GM18507 (cell line): ENCODE data around the gene CINP.
"Not testable (repeated sequence)": the region's sequence is repeated elsewhere in the genome, so short reads cannot be mapped to it uniquely, and the experiment has no call there.

ENCODE experiments used
- DNase-seq: peaks from one replicate; pipeline ENCODE4 v3.0.0; 2011; ENCODE audit warnings: low read depth; ENCODE audit not compliant: insufficient read length; ENCODE audit errors: extremely low spot score
- FAIRE-seq: peaks from 2 replicates; lab custom pipeline; 2011; peaks lifted over from hg19 to GRCh38; lab: Jason Lieb, UNC

The CINP gene

DNA sequence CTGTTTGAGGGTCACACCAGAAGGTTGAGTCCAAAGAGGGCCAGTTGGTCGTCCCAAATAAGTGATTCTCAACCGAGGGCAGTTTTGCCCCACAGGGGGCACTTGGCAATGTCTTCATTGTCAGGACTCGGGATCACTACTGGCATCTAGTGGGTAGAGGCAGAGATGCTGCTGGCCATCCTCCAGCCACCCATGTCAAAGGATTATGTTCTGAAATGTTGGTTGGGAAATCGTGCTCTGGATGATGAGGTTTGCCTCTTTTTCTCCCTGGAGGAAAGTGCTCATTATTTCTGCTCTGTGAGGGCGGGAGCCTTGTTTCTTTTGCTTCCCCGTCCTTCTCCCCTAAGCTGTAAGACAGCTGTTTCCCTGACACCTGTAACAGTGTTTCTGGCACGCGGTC lies 39.6 kb downstream of the CINP start:
- DNase-seq = no peak
- peak; percentile 73 for FAIRE-seq

DNA sequence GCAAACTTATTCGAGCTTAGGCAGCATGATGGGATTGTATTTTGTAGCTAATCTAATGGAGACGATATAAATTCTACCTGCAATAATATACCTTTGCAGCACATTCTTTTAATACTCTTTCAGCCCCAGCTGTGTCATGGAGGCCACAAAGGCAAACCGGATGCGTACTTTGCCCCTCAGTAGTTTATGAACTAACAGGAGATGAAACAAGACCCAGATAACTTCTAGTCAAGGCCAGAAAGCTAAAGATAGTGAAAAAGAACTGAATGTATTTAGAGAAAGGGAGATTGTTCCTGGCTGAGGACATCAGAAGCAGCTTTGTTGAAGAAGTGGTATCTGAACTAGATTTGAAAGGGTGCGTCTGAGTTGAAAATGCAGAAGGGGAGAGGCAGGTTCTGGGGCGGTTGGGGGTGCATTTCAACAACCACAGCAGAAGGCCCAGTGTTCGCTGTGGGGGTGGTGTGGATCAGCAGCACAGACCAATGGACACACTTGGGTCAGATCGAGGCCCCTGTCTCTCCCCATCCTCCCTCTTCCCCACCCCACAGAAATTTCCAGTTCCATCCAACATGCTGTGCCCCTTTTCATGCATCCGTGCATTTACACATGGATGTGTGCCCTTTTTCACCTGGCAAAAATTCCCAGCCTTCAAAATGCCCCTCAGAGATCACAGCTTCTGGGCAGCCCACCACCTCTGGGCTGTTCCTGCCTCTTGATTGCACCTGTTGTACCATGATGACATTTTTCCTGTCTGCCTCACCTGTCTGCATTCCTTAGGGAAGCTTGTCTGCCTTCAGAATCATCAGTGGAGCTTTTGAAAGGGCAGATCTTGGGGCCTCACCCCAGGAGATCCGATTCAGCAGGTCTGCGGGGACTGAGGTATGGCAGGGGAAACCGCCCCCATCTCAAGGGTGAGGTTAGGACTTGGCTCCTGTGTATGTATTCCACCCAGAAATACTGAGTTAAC lies 41.0 kb downstream of the CINP start:
- no peak for FAIRE-seq

DNA sequence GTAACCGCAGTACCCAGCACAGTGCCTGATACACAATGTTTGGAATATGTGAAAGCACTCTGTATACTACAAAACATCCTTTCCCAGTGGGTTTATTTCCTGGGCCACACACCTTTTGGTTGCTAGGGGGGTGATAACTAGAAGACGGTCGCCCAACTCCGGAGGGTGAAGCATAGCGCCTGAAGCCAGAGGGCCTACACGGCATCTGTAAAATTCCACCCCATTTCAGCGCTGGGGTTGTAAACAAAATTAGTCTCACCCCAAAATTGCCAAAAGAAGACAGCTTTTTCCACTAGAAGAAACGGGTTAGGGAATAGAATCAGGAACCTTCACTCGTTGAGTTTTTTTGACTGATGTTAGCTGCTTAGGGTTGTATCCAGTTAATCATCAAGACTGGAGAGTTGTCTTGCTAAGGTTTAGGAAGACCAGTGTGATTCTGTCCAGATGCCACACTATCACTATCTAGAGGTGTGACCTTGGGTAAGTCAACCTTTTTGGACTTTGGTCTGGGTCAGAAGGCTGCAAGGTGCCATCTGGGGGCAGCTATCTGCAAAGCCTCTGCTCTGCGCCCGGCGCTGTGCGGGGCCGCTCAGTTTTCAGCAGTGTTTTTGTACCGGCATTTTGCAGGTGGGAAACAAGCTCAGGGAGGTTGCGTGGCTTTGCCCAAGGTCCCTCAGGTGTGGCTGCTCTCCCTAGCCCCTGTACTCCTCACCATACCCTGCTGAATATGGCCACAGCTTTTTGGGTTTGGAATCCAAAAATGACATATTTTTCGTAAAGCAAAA lies 41.8 kb downstream of the CINP start:
- FAIRE-seq (no peak), DNase-seq (no peak)

More for the DNA sequence above, 41.0 kb downstream of the CINP start:
- no peak for DNase-seq

DNA sequence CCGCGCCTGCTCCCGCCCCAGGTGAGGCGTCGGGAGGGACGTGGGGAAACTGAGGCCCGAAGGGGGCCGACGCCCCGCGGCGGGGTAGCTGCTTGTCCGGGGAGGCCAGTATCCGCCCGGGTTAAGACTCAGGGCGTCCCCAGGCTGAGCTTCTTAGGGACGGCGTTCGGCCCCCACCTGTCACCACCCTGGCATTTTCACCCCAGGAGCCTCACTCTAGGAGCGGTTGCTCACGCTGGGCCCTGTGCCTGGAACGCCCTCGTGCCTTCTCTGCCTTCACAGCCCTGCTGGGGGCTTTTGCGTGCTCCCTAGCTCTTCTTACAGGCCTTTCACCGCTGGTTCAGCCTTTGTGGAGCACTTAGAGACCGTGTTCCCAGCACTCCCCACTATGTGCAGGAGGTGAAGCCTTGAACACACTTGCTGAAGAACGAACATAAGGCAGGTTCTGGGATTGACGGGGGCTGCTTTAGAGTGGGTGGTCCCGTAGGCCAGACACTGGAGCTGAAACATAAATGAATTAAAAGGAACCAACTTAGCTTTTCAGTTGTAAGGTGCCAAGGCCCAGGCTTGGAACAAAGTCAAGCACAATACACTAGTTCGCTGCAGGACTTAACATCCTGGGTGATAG lies 42.5 kb downstream of the CINP start:
- peak; percentile 8 for DNase-seq
- no peak for FAIRE-seq

DNA sequence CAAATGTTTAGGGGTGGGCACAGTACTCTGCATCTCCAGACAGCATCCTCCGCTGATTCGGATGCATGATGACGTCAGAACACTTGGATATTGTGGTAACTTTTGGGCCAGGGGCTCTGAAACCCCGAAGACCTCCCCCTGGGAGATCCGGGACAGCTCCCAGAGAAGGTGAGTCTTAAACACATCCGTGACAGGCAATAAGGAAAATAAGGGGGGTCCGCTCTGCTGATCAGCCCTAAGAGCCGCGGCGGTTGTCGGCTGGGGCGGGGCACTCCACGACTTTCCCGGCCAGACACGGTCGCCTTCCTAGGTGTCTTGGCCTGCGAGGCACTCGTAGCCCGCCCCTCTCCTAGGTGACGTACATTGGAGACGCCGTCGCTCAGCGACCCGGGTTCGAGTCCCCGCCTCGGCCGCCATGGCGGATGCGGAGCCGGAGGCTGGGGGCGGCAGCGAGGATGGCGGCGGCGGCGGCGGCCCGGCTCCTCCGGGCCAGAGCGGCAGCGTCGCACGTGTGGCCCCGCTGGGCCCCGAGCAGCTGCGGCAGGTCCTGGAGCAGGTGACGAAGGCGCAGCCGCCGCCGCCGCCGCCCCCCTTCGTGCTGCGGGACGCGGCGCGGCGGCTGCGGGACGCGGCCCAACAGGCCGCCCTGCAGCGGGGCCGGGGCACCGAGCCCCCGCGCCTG lies 43.2 kb downstream of the CINP start, which contains the start of gene ZNF839:
ZNF839 (plus strand) TSS at position 396 of the 682 bp plus-strand sequence; CDS start at position 416, 20 bp downstream.
- FAIRE-seq = peak; percentile 81
- DNase-seq = peak; percentile 90

DNA sequence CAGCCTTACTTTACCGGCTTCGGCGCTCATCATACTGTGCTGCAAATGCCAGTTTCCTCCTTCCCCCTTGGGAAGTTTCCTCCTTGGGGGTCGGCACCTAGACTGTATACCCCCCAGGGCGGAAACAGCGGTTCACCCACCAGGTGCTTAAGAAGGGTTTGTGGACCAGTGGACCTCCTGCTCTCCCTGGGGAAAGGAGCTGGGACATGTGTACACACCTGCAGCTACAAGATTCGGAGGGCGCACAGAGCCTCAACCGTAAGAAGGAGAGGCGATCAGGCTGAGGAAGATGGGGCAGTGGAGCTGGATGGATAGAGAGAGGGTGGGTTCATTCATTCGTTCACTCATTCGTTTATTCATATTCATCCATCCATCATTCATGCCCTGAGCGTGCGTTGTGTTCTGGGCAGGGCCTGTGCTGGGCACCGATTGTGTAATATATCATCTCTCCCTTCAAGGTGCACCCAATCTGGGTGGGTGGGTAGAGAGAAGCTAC lies 43.9 kb downstream of the CINP start:
- no peak for FAIRE-seq

DNA sequence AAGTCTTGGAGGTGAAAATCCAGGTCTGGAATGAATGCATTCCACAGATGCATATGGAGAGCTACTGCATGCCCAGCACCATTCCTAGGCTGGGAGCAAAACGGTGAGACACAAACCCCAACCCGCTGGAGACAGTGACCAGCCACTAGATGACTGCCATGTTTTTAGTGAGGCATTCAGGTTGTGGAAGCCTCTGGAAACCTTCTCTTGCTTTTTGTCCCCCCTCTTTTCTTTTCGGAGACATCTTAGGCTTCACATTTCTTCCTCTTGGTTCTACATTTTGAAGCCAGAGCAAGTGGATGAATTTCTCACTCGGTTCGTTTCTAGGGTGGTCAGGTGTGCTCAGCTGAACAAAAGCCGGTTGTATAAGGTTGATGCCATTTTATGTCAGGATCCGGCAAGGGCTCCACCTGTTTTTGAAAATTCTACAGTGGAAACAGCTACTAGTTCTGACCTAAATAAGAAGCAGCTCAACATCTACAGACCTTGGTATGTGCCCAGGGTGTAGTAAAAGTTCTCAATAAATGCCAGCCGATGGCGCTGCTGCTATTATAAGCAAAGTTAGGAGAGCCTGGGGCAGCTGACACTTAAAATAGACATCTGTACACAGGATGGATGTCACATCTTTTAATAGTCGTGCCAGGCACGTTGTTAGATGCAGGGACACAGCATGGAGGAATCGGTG lies 45.0 kb downstream of the CINP start:
- FAIRE-seq (no peak), DNase-seq (no peak)

More for the DNA sequence above, 43.9 kb downstream of the CINP start:
- DNase-seq = no peak

DNA sequence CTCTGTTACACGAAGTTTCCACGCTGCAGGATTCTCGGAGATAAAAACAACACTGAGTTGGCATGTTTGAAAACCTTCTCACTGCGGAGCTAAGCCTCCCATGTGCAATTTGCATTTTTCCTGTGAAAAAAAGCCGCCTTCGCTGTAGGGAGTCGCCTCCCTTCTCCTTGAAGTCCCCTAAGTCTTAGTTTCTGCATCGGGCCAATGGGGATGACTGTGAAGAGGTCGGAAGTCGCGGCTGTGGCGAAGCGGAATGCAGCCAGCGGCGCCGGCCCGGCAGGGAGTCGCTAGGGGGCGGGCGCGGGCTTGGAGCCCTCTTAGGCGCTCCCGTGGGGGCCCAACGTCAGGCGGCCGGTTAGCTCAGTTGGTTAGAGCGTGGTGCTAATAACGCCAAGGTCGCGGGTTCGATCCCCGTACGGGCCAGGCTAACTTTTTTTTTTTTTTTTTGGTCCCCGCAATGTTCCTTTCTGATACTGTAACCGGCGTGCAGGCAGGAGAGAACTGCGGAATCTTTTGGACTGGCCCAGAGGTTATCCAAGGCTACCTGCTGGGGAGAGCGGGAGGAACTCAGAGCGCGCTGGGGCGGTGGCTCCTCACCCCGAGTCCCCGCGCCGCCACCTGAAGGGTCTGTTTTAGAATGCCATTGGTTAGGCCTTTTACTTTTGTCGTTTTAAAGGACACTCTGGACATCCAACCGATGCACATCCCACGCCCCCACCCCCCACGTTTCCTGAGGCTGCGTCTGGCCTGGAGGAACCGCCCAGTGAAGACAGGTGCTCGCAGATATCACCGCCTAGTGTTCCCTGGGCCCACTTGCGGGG lies 45.7 kb downstream of the CINP start:
- DNase-seq (peak; percentile 83), FAIRE-seq (peak; percentile 84)

DNA sequence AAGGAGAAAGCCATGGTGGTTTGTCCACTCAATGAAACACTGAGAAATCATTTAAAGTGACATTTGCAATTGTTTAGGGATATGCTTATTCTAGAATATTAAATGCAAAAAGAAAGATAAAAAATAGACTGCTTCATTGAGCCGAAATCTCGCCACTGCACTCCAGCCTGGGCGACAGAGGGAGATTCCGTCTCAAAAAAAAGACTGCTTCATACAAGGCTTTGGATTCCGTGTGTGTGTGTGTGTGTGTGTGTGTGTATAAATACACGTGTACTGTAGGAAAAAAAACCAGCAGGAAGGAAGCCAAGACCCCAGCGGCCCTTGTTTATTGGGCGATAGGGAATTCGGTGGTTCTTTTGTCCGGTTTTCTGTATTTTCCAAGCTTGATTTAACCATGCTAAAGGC lies 46.4 kb downstream of the CINP start:
- no peak for DNase-seq
- no peak for FAIRE-seq

DNA sequence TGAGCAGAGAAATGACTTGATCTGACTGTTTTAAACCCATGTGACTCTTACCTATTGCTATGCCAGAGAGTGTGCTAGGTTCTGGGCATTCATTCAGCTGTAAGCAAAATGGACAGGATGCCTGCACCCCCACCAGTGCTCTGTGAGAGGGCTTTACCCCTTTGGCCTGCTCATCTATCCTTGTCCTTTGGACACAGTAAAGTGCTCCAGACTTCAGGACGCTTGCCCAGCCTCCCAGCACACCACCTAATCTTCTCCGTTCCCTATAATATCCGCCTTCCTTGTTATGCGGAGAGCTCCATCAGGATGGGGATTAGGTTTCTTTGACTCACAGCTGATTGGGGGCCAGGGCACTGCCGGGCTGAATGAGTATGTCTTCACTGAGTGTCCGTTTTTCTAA lies 47.6 kb downstream of the CINP start:
- DNase-seq (no peak), FAIRE-seq (no peak)

DNA sequence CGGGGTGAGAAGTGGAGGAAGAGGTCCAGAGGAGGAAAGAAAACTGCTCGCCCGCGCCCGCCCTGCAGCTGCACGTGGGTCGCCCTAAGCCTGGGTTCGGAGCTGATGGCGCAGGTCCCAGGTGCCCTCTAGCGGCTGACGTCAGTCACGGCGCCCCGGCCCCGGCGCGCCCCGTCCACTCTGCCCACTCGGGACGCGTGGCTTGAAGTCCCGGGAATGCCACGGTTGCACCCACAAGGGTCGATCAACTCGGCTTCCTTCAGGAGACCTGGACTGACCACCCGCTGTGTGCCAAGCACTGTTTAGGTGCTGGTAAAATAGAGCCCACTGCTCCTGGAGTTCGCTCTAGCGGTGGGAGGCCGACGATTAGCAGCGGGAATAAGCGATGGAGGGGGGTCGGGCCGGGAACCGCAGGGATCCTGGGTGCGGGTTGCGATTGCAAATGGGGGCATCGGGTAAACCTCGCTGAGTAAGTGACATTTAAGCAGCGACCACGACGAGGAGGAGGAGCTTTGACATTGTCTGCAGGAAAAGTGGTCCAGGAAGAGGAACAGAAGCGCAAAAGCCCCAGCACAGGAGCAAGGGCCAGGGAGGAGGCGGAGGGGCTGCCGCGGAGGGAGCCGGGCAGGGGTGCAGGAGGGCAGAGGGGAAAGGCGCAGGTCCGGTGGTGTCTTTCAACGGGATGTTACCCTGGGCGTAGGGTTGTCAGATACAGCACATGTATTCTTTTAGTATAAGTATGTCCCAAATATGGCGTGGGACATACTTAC lies 48.3 kb downstream of the CINP start:
- FAIRE-seq = peak; percentile 78

DNA sequence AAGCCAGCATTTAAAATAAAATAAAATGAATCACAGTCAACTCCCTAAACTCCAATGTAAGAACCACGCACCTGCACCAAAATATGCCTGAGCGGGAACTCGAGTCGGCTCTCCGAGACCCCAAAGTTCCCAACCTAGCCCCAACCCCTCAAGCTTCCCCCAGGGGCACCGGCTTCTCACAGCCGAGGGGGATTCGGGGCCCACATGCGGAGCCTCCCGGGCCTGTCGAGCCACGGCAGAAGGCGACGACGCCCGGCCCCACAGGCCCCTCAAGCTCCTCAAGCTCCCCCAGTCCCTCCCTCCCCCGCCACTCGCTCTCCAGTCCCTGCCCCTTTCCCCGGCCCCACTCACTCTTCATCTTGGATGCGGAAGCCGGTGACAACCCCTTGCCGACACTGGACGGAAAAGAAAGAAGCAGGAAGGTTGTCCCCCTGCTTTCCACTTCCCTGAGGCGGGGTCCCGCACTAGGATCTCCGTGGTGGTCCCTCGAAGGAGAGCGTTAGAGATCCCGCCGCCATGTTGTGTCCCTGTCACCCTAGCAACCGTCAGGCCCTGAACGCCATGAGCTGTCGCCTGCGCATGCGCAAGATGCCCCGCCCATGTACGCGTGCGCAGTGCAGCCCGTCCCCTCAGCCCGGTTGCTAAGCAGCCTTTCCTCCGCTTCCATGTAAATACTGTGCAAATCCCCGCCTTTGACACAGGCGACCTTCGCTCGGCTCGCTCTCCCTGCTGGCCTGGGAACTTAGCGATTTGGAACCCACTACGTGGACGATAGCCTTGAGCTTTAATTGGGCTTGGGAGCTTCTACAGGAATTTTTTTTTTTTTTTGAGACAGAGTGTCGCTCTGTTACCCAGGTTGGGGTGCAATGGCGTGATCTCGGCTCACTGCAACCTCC lies 57.8 kb downstream of the CINP start, which contains the start of gene MOK:
MOK (minus strand) TSS at position 554 of the 896 bp plus-strand sequence; CDS start at position 358, 196 bp downstream.
- FAIRE-seq = peak; percentile 93
- peak; percentile 97 for DNase-seq

More for the DNA sequence above, 48.3 kb downstream of the CINP start:
- DNase-seq = peak; percentile 65

DNA sequence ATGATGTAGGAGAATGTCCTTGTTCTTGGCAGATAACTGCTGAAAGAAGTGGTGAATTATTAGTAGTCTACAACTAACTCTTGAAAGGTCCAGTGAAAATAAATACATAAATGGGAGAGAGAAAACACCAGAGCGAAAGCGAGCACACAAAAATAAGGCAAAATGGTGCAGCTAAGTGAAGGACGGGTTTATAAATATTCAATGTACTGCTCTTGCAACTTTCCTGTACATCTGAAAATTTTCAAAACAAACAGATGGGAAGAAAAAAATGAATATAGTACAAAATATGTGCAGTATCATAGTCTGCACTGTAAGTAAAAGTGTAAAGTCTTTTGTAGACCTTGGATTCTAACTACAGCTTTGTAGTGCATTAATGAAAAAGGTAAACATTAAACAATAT lies 59.0 kb downstream of the CINP start:
- DNase-seq (no peak), FAIRE-seq (no peak)

DNA sequence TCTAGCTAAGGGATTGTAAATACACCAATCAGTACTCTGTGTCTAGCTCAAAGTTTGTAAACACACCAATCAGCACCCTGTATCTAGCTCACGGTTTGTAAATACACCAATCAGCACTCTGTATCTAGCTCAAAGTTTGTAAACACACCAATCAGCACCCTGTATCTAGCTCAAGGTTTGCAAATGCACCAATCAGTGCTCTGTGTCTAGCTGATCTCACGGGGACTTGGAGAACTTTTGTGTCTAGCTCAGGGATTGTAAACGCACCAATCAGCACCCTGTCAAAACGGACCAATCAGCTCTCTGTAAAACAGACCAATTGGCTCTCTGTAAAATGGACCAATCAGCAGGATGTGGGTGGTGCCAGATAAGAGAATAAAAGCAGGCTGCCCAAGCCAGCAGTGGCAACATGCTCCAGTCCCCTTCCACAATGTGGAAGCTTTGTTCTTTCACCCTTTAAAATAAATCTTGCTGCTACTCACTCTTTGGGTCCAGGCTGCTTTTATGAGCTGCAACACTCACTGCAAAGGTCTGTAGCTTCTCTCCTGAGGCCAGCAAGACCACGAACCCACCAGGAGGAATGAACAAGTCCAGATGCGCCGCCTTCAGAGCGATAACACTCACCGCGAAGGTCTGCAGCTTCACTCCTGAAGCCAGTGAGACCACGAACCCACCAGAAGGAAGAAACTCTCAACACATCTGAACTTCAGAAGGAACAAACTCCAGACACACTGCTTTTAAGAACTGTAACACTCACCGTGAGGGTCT lies 64.2 kb downstream of the CINP start:
- FAIRE-seq, DNase-seq: not testable (repeated sequence)
